ENCODE data around the gene LRRC26.

DNA sequence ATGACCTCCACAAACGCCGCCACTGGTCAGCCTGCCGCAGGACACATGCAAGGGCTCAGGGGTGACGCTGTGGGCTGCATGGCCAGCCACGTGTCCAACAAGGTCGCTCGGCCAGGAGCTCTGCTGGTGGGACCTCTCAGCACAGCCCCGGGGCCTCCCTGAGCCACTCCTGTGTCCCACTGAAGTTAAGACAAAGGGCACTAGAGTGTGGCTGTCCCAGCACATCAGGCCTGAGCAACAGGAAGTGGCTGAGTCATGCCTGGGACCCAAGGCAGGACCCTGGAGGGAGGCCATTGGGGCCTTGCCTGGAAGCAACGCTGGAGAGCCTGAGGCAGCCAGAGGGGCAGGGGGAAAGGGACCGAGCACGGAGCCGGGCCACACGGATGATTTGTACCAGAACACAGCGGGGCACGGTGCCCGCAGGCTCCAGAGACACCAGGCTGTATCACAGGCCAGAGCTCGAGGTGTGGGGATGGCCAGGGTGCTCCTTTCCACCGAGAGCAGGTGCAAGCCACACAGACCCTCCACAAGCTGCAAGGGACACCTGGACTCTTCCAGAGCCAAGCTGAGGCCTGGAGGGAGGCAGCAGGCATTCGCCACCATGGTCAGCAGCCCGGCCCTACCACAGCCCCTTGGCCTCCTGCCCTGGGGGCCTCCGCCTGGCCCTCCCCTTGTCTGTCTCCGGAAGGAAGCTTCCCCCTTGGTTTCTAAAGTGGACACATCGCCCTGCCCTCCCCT, 8.5 kb upstream of the LRRC26 start:
- TF ChIP-seq EZH2 (IDR thresholded peaks at IDR 0.05; ENCODE audit: borderline replicate concordance, low read depth, low read length, severe bottlenecking) (no peak), CTCF (IDR thresholded peaks at IDR 0.05; ENCODE audit: borderline replicate concordance, extremely low read depth, low read length, poor library complexity, severe bottlenecking) (no peak)
